ENCODE data around the gene KNOP1.

GRCh38 chr16:19659554-19659953, 58.5 kb downstream of the KNOP1 start:
- TF ChIP-seq CTCF (IDR thresholded peaks at IDR 0.05) = no peak
- no peak for TF ChIP-seq POLR2A (IDR thresholded peaks at IDR 0.05)
